ENCODE data around the gene MACC1.

Gene MACC1

GRCh38 chr7:20217193-20217948, at the start of gene MACC1:
Gene MACC1, minus strand, starts transcription at chr7:20217384. Its CDS starts 55,522 bp downstream, at chr7:20161862.
- DNase-seq (ENCODE audit: low spot score): no peak

- no peak for DNase-seq (ENCODE audit: low spot score)
These were observed 47.4 kb upstream of the MACC1 start for GRCh38 chr7:20264623-20265022.

DNA sequence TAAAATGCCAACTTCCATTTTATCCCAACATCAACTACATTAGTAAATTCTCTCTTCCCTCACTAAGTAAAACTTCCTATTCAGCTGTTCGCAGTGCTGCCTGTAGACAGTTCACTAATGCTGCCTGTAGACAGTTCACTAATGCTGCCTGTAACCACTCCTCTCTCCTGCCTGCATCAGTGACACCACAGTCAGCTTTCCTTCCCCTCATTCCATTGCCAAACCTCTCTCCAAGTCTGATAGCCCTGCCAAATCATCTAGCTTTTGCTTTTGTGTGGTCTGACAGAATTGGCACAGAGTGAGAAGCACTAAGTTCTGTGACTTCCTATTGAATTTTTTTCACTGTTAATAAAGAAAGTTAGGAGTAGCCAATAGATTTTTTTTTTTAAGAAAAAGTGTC, 43.0 kb upstream of the MACC1 start:
- DNase-seq (ENCODE audit: low spot score): peak; percentile 17

DNA sequence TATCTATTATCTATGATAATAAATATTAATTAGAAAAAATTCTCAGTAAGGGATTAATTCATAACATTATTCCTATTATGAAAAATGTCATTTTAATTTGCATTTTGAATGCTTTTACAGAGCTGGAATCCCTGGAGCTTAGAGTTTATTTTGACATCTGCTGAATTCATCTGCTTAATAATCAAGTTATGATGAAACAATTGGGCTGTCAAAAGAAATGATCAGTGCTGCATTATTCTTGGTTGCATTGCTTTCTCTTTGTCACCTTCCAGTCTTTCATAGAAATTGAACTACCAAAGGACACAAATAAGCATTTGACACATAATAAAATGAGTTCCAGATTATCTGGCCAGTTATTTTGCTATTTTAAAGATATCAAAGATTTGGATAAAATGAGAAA, 40.0 kb upstream of the MACC1 start:
- no peak for DNase-seq (ENCODE audit: low spot score)

DNA sequence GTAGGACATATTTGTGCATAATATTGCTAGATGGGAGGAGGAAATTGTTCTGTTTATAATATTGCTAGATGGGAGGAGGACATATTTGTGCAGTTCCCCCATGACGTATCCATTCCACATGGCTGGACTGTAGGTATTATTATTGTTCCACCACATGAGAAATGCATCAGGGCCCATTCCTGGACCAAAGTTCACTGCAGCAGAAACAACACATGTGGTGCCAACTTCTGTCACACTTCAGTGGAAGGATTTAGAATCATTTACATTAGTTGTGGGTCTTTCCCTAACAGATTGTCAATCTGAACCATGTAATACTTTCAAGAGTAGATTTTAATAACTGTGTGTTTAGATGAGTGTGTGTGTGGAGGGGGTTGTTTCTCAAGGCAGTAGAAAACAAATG, 32.7 kb upstream of the MACC1 start:
- no peak for DNase-seq (ENCODE audit: low spot score)

GRCh38 chr7:20249376-20249775, 32.2 kb upstream of the MACC1 start:
- no peak for DNase-seq (ENCODE audit: low spot score)

- no peak for DNase-seq (ENCODE audit: low spot score)
These were observed 29.1 kb upstream of the MACC1 start for GRCh38 chr7:20246236-20246635.

DNA sequence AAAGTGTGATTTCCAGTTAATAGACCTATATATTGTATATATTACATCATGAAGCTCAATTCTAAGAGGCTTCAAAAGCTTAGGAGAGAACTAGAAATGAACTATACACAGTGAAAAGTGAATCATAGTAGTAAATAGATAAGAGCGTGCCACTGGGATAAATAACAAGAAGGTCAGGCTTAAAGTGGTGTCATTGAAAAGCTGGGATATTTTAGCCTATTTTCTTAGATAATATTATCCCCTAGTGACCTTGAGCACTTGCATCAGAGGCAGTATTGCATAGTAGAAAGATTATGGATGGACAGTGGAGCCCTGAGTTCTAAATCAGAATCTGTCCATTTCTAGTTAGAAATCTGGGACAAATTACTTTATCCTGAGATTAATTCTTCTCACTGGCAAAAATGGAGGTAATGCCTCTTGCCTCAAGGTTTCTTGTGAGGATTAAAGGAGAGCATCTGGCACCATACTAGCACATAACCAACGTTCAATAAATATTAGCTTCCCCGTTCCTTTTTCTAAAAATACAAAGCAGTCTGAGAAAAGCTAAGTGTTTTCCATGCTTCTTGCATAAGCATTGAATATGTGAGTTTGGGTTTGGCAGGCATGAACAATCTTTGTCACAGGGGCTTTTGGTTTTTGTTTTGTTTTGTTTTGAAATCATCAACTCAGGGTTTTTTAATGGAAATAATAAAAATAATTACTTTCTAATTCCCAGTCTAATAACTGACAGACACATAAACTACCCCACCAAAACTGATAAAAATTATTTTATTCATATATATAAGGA, 27.3 kb upstream of the MACC1 start:
- DNase-seq (ENCODE audit: low spot score): no peak

GRCh38 chr7:20241911-20242261, 24.7 kb upstream of the MACC1 start:
- no peak for DNase-seq (ENCODE audit: low spot score)

DNA sequence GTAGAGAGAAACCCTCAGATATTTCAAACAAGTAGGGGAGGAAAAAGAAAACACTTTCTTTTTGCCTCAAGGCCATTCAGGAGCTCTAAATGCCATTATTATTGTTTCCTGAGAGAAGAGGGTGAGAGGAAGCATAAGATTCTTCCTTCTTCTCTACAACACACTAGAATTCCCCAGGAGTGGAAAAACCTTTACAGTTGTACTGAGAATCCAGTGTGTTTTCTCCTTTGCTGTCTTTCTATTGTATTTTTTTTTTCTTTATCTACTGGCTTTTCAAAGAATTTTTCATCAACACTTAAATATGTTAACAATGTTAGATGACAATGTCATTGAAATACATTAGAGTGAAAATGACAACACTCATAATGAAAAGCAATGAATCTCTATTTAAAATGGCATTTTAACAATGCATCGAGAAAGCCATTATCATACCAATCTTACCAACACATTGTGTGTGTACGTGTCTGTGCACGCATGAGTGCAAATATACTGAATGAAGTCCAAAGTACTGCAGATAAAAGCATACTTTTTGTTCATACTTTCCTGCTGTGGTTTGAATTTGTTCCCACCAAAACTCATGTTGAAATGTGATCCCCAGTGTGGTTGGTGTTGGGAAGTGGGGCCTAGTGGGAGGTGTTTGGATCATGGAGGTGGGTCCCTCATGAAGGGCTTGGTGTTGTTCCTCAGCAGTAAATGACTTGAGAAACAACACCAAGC, 24.2 kb upstream of the MACC1 start:
- no peak for DNase-seq (ENCODE audit: low spot score)

DNA sequence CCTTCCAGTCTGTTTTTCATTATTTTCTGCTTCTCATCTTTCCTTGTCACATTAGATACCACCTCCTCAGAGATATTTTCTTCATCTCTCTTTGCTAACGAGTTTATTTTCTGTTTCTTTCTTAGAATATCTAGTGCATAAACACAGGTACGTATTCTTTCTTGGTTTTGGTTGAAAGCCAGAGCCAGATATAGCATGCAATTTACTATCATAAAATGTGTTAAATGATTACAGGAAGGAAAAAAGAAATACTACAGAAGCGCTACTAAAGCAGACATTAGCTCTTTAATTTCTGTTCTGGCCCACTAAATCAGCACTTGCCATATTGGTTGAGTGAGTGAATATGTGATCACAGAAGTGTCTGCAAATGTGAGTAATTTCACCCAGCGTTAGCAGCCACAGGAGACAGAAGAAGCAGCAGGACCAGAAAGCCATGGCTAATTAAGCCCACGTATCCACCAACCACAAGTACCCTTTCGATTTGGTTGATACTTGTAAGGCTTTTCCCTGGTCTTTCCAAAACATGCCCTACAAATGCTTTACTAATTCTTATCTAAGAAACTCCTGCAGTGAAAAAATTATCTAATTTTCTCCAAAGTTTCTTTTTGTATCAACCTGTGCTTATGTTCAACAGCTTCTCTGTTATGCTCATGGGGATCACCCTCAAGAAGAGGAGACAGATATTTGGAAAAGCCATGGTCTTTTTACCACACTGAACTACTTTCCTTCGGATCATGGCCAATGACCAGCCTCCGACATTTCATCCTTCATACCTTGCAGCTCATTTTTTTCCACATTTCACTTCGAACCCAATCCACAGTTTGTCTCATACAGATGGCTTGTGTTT, 23.1 kb upstream of the MACC1 start:
- DNase-seq (ENCODE audit: low spot score): no peak

DNA sequence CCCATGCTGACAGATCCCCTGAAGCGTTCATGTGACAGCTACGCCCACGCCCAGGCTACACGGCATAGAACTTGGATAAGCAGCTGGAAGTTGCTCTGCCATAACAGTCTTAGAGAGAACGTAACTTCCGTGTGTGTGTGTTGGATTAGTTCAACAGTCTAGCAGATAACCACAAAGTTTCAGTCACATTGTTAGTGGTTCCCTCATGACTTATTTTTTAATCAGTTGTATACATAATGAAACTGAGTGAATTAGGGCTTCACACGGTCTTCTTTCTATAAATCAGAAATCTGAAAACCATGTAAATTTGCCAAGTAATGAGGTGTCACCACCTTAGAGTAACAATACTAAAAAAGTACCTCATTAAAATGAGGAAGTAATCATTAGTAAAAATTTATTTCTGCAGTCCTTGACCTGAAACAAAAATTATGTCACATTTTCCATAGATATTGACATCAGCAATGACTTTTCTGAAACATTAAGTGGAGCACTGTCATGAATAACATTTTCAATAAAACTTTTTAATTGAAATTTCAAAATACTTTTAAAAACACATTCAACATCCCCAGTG, 21.7 kb upstream of the MACC1 start:
- DNase-seq (ENCODE audit: low spot score): no peak

DNA sequence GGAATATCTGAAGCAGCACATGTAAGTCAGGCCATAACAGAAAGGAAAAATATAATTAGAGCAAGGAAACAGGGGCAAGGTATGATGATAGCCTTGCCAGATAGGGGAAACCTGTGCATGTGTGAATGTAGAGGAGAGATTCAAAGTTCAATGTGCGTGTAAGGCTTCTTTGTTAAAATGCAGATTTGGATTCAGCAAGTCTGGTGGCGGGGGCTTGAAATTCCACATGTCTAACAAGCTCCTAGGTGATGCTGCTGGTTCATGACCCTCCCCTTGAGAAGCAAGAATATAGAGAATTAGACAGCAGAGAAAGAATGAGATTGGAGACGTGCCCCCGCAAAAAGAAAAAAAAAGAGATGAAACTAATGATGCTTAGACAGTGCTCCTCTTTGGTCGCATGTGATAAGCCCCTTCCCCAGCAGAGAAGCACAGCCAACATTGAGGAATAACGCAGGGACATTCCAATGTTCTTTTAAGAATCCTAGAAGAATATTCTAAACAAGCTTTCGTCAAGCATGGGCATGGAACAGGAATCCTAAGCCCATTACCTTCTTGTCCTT, 21.1 kb upstream of the MACC1 start:
- DNase-seq (ENCODE audit: low spot score): no peak

DNA sequence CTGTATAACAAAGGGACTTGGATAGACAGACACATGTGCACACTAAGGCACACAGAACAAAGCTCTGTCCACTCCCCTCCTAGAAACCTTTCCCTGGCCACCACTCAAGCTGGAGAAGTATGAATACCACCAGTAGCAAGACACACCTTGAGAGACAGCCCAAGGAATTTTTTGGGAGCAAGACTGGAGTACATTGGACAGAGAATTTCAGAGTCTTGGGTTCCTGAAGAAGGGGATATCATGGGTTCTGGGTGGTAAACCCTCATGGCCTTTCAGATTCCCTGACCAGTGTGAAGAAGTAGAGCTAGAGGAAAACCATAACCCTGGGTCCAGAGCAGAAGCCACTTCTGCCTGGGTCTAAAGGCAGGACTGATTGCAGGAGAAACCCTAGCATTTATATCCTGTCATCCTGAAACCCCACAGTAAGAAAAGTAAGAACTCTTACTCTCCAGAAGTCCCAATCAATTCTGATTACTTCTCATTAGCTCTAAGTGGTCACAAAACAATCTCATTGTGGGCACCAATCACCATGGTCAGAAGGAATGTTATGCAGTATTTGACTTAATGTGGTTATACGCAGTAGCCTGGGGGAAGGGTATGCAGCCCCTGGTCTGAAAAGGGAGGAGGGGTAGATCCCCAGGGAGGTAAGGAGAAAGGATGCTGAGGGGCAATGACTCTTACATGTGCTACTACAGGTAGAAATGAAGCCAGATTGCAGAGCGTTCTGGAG, 20.4 kb upstream of the MACC1 start:
- no peak for DNase-seq (ENCODE audit: low spot score)

- DNase-seq (ENCODE audit: low spot score): no peak
These were observed 19.6 kb upstream of the MACC1 start for GRCh38 chr7:20236790-20237189.

DNA sequence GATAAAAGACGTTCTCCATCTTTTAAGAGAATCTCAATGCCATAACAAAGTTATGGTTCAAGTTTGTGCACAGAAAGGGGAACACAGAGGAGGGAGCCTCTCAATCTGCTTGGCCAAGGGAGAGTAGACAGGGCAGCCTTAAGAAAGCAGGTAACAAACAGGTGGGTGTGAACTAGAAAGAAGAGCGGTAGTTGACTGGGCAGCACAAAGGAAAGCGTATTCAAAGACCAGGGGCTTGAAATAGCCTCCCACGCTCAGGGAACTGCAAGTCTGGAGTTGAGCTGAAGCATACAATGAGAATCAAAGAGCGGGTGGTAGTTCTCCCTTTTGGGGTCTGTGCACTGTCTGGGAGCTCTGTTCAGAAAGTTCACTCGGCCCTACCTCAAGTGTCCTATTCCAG, 18.9 kb upstream of the MACC1 start:
- no peak for DNase-seq (ENCODE audit: low spot score)

DNA sequence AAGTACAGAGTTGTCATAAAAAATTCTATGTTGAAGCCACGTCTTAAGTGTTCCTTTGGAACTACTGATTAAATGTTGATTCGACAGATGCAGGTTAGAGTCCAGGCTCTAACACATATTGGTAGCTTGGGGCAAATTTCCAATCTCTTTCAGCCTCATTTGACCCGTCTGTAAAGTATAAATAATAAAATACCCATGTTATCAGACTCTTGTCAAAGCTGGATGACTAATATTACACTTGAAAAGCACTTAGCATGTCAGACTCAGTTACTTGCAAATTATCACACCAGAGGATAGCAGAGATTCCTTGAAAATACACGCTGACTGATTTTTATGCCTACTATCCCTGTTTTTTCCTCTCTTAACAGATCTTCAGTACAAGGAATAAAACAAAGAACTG, 18.1 kb upstream of the MACC1 start:
- no peak for DNase-seq (ENCODE audit: low spot score)

DNA sequence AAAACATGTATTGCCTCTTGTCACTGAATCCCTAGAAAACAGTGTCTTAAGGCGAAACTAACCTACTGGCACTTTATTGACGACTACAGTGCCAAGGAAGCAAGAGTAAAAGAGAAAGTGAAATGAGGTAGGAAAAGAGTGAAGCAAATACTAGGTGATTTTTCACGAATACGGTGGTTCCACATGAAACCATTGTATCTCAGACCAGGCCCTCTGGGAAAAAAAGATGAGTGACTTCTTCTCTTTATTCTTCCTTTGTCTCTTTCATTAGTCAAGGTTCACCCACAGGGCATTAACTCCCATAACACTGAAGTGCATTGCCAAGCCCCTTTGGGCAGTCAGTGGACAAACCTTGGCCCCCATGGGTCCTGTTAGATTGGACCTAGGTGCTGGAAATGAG, 16.2 kb upstream of the MACC1 start:
- no peak for DNase-seq (ENCODE audit: low spot score)

- no peak for DNase-seq (ENCODE audit: low spot score)
These were observed 15.7 kb upstream of the MACC1 start for GRCh38 chr7:20232848-20233247.

DNA sequence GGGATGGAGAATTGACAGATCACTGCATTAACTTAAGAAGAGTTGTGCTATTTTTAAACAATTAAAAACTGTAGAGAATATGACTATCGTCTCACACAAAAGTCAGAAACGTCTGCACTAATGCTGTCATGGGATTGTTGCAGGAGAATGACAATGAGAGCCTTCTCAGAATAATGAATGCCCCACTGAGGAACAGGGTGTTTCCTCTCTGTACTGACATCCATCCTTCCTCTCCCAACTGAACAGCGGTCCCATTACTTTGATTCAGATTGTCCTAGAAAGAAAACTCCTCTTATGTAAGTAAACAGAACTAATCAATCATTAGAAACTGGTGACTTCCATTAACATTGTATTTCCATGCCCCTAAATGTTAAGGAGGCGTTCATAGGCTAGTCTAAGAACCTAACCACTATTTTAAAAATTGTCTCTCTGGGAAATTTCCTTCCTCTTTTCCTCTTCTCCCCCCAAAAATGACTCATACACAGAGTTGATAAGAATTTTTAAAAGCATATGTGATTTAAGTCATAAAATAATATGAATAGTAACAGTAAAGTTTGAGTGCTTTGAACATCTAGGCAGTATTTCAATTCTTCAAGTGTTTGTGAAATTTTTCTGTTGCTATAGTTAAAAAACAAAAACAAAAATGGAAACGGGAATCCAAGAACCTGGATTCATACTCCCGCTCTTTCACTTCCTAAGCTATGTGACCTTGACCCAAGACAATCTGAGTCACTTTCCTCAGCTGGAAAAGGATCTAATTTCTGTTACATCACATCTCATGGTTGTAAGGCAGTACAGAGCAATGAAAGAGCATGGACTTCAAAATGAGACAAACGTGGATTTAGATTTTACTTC, 12.7 kb upstream of the MACC1 start:
- no peak for DNase-seq (ENCODE audit: low spot score)

Measured in cerebellar cortex (tissue), 1 donor.